A549 (cell line): ENCODE results near the gene CYP20A1. TPM values are rescaled to one million over a fixed set of nuclear protein-coding genes. Genes with fewer than 3 reads are reported as not detected.

ENCODE experiments used
- ATAC-seq, 2 experiments: fragments of 200-7000 bp in 1 of 2; fragments of >200 bp in 1 of 2; cut with Nextera tagmentation in 1 of 2; cut with Tn5 transposase in 1 of 2; 3 replicates each; pipeline versions ENCODE4 v1.8.0 to v1.9.1; 2018 to 2020; ENCODE audit warnings: mild to moderate bottlenecking in 1 of 2, moderate library complexity in 1 of 2
- CTCF ChIA-PET: fragments of 300-600 bp; sonication (Branson Sonifier 250); formaldehyde crosslinking; extraction: SDS; loops from one replicate; lab custom pipeline; 2021; ENCODE audit warnings: antibody characterized with exemption, inconsistent platforms; lab: Yijun Ruan, JAX
- POLR2A ChIA-PET: fragments of 350-600 bp; formaldehyde crosslinking; extraction: SDS; loops from one replicate; lab custom pipeline; 2021; ENCODE audit warnings: antibody characterized with exemption, inconsistent platforms; lab: Yijun Ruan, JAX
- DNase-seq, 2 experiments: peaks; one replicate each; pipeline versions ENCODE4 v3.0.0 to v3.0.0-alpha.2; 2011 to 2016; ENCODE audit warnings: low read depth in 1 of 2, low spot score in 1 of 2
- FAIRE-seq: peaks from 2 replicates; lab custom pipeline; 2011; peaks lifted over from hg19 to GRCh38; lab: Jason Lieb, UNC
- H3K27ac ChIP-seq, 2 experiments: fragments of >200 bp; sonication (Bioruptor Twin); formaldehyde crosslinking; 3 replicates each; pipeline ENCODE4 v1.5.1; 2016 to 2017
- H3K4me1 ChIP-seq: fragments of >200 bp; sonication (Bioruptor Twin); formaldehyde crosslinking; 3 replicates; pipeline ENCODE4 v1.6.1; 2016
- H3K4me2 ChIP-seq: fragments of >200 bp; sonication (Bioruptor Twin); formaldehyde crosslinking; 3 replicates; pipeline ENCODE4 v1.6.1; 2016
- H3K4me3 ChIP-seq: fragments of >200 bp; sonication (Bioruptor Twin); formaldehyde crosslinking; 3 replicates; pipeline ENCODE4 v1.5.1; 2016
- H3K9me3 ChIP-seq: fragments of >200 bp; sonication (Bioruptor Twin); formaldehyde crosslinking; 3 replicates; pipeline ENCODE4 v1.6.1; 2016
- EHMT2 ChIP-seq: fragments of 200-600 bp; sonication (generic); IDR thresholded peaks from 2 replicates; pipeline ENCODE4 v1.6.1; 2016; ENCODE audit warnings: antibody characterized with exemption, low read depth, mild to moderate bottlenecking, moderate library complexity
- FOSB ChIP-seq: fragments of 250-450 bp; sonication (Bioruptor Pico); IDR thresholded peaks from 2 replicates; pipeline ENCODE4 v1.5.0; 2020; ENCODE audit warnings: mild to moderate bottlenecking, moderate library complexity
- JUNB ChIP-seq: fragments of >200 bp; sonication (Bioruptor Twin); formaldehyde crosslinking; IDR thresholded peaks from 2 replicates; pipeline ENCODE4 v1.6.1; 2016
- MYC ChIP-seq: IDR thresholded peaks from 2 replicates; pipeline ENCODE4 v1.6.1; 2012; ENCODE audit warnings: mild to moderate bottlenecking, inconsistent platforms, low read length, improper control_type of control experiment, borderline replicate concordance
- WGBS: methylation state at CpG from one replicate; pipeline ENCODE4 v1.1.6; 2017; ENCODE audit errors: missing lambda C conversion rate; 5-methylcytosine and 5-hydroxymethylcytosine counted together
- polyA plus RNA-seq, 4 experiments: library from polyadenylated mRNA; depleted of rRNA in 3 of 4; stranded (reverse); fragments of >200 nt; fragmentation: RNase III in 1 of 4; extraction: RNeasy Plus Mini Kit Qiagen cat#74134 plus additional on column Dnase treatment in 1 of 4; gene quantifications; 2 replicates in 3 of 4; 3 replicates in 1 of 4; pipeline ENCODE4 v1.2.3, GENCODE V29; 2011 to 2017
- small RNA-seq, 6 experiments: library from RNA; depleted of rRNA; stranded (forward); fragments of <200 nt; gene quantifications; one replicate each; pipeline ENCODE3, GENCODE V24; 2012

CYP20A1 gene
- polyA plus RNA-seq, 2 of the 4 experiments (the other 2 are of a cell fraction): 7.5 to 19.7 TPM

- no peak for DNase-seq
- CTCF ChIA-PET: no interaction called here
- Histone ChIP-seq H3K9me3 (no peaks in the 10 kb centered on the region), H3K27ac (peak overlapping the region in 1 of 2 experiments; percentile 30; a peak in 3 of 6 replicates), H3K4me2 (no peak overlapping the region), H3K4me3 (no peak overlapping the region), H3K4me1 (peaks cover 40% of the 10 kb centered on the region)
- TF ChIP-seq EHMT2 (no peak), JUNB (no peak), FOSB (CRISPR knock-in tag) (no peak), MYC (no peak)
- no peak for ATAC-seq
- no peak for FAIRE-seq
- POLR2A ChIA-PET: no interaction called here
- WGBS: 91% methylated on average over 3 of the region's 3 CpGs
Observed at GRCh38 chr2:203354966-203355365, 116.1 kb downstream of the CYP20A1 start.

Small RNA genes within 50 kb of the gene (small RNA-seq; reads per million reads assigned to genes)
- 0 reads per million in 6 experiments for gene RN7SL670P

Other genes with a start within 250 kb of the CYP20A1 start
- gene NBEAL1, start 224.1 kb upstream of the CYP20A1 start, polyA plus RNA-seq (2011; rRNA removed): 11.4 and 11.9 TPM in 2 replicates
- gene NBEAL1, start 224.1 kb upstream of the CYP20A1 start, polyA plus RNA-seq (2017; fragmentation: RNase III; extraction: RNeasy Plus Mini Kit Qiagen cat#74134 plus additional on column Dnase treatment): 3.8 to 5.4 TPM (median 4.2 TPM) in 3 replicates
- gene ABI2, start 89.4 kb downstream of the CYP20A1 start, polyA plus RNA-seq (2011; rRNA removed): 46.3 and 51.1 TPM in 2 replicates
- 36.2 to 43.5 TPM (median 41.4 TPM) in 3 replicates for gene ABI2, start 89.4 kb downstream of the CYP20A1 start, polyA plus RNA-seq (2017; fragmentation: RNase III; extraction: RNeasy Plus Mini Kit Qiagen cat#74134 plus additional on column Dnase treatment)